CD4-positive, alpha-beta memory T cell (primary cell): ENCODE data around the gene VPS39. TPM values are rescaled to one million over a fixed set of nuclear protein-coding genes. Genes with fewer than 3 reads are reported as not detected.

Source experiments
- CTCF ChIA-PET: fragments of 350-600 bp; sonication (Branson Sonifier 250); formaldehyde crosslinking; loops from one replicate; lab custom pipeline; 2021; ENCODE audit warnings: inconsistent platforms; ENCODE audit not compliant: partially characterized antibody; lab: Charles Lee
- POLR2A ChIA-PET: fragments of 350-600 bp; sonication (Branson Sonifier 250); formaldehyde crosslinking; loops from one replicate; lab custom pipeline; 2021; ENCODE audit not compliant: partially characterized antibody; lab: Charles Lee
- DNase-seq, 5 donors: peaks; one replicate each; pipeline versions ENCODE4 v3.0.0 to v3.0.0-alpha.2; 2020 to 2022; ENCODE audit warnings: mixed read lengths in 1 of 5
- H3K27ac ChIP-seq: one replicate; pipeline ENCODE4 v1.7.0; 2013; ENCODE audit warnings: low read depth, low read length
- H3K27me3 ChIP-seq: 2 replicates; pipeline ENCODE4 v1.7.0; 2013; ENCODE audit warnings: mild to moderate bottlenecking, low read length, moderate library complexity; ENCODE audit not compliant: insufficient read depth
- H3K36me3 ChIP-seq: 2 replicates; pipeline ENCODE4 v1.7.0; 2013; ENCODE audit warnings: mild to moderate bottlenecking, low read length, moderate library complexity; ENCODE audit not compliant: insufficient read depth
- H3K4me1 ChIP-seq: 2 replicates; pipeline ENCODE4 v1.7.0; 2013; ENCODE audit warnings: mild to moderate bottlenecking, low read length, moderate library complexity; ENCODE audit not compliant: insufficient read depth
- H3K4me3 ChIP-seq, 2 donors: one replicate each; pipeline ENCODE4 v1.7.0; 2013; ENCODE audit warnings: low read length in 2 of 2, mild to moderate bottlenecking in 1 of 2
- H3K9me3 ChIP-seq, 2 donors: one replicate each; pipeline ENCODE4 v1.7.0; 2013; ENCODE audit warnings: low read length in 2 of 2, control low read depth in 1 of 2; ENCODE audit not compliant: control insufficient read depth in 1 of 2
- H3K27ac Mint-ChIP-seq, 7 donors: one replicate each; pipeline ENCODE4 v1.8.0; 2020 to 2021; ENCODE audit warnings: mixed read lengths in 7 of 7, mild to moderate bottlenecking in 6 of 7, inconsistent platforms in 3 of 7, moderate library complexity in 3 of 7
- H3K27me3 Mint-ChIP-seq, 2 donors: one replicate each; pipeline ENCODE4 v1.8.0; 2020 to 2021; ENCODE audit warnings: mixed read lengths in 2 of 2
- H3K36me3 Mint-ChIP-seq, 2 donors: one replicate each; pipeline ENCODE4 v1.8.0; 2020 to 2021; ENCODE audit warnings: mixed read lengths in 2 of 2, inconsistent platforms in 1 of 2, mild to moderate bottlenecking in 1 of 2
- H3K4me1 Mint-ChIP-seq, 4 donors: one replicate each; pipeline ENCODE4 v1.8.0; 2020 to 2021; ENCODE audit warnings: mixed read lengths in 4 of 4, mild to moderate bottlenecking in 1 of 4
- H3K4me3 Mint-ChIP-seq, 8 donors: one replicate each; pipeline ENCODE4 v1.8.0; 2020 to 2021; ENCODE audit warnings: mixed read lengths in 8 of 8, mild to moderate bottlenecking in 7 of 8, moderate library complexity in 6 of 8, inconsistent platforms in 3 of 8
- H3K9me3 Mint-ChIP-seq, 8 donors: one replicate each; pipeline ENCODE4 v1.8.0; 2020 to 2021; ENCODE audit warnings: mixed read lengths in 8 of 8, mild to moderate bottlenecking in 5 of 8, inconsistent platforms in 3 of 8, moderate library complexity in 1 of 8
- intact Hi-C: fragments of 100-400 bp; cut with micrococcal nuclease; formaldehyde crosslinking; loops from one replicate; pipeline ENCODE4 v1.15.1; 2023
- polyA plus RNA-seq, 2 donors: library from polyadenylated mRNA; unstranded; fragments of 300-500 nt; fragmentation: Illumina TruSeq; gene quantifications; one replicate each; pipeline ENCODE4 v1.2.3, GENCODE V29; 2021
- total RNA-seq, 2 experiments: library from RNA; stranded (reverse); gene quantifications; one replicate each; pipeline ENCODE4 v1.2.3, GENCODE V29; 2021

Gene VPS39
- total and polyA plus RNA-seq, 4 experiments from 2014 or later, result 21.2 to 120 (median 76.3) TPM

- Histone ChIP-seq H3K4me3 (no peak overlapping the region), H3K27ac (no peak overlapping the region), H3K9me3 (no peaks in the 10 kb centered on the region), H3K27me3 (no peaks in the 10 kb centered on the region), H3K4me1 (no peaks in the 10 kb centered on the region), H3K36me3 (peaks cover 52% of the 10 kb centered on the region)
- Mint-ChIP-seq H3K27ac (peak overlapping the region in 1 of 7 donors; percentile 7), H3K9me3 (no peaks in the 10 kb centered on the region), H3K36me3 (peaks cover 49 to 64% of the 10 kb centered on the region in 2 donors), H3K27me3 (no peaks in the 10 kb centered on the region), H3K4me3 (no peak overlapping the region), H3K4me1 (peaks cover 0 to 1% (median 0%) of the 10 kb centered on the region in 4 donors)
- CTCF ChIA-PET, result interaction anchor here (1.6 kb wide), 1 partner anchor 22 kb away, joined by 5 read pairs; no protein-coding TSS in a partner anchor
- intact Hi-C loops, result no loop called here
- POLR2A ChIA-PET, result no interaction called here
- DNase-seq, result no peak
Measured at GRCh38 chr15:42160136-42160535, 48.0 kb downstream of the VPS39 start.

GRCh38 chr15:42159381-42160015 lies 48.6 kb downstream of the VPS39 start:
- H3K4me1 Mint-ChIP-seq, result peaks cover 0 to 1% (median 0%) of the 10 kb centered on the region in 4 donors
- no peaks in the 10 kb centered on the region for H3K9me3 Mint-ChIP-seq
- intact Hi-C loops, result no loop called here
- no peak overlapping the region for H3K4me3 Mint-ChIP-seq
- no peak overlapping the region for H3K27ac ChIP-seq
- no peak overlapping the region for H3K4me3 ChIP-seq
- ChIA-PET CTCF (no interaction called here), POLR2A (no interaction called here)
- H3K4me1 ChIP-seq, result no peaks in the 10 kb centered on the region
- no peaks in the 10 kb centered on the region for H3K9me3 ChIP-seq
- H3K36me3 Mint-ChIP-seq, result peaks cover 43 to 58% of the 10 kb centered on the region in 2 donors
- H3K36me3 ChIP-seq, result peaks cover 46% of the 10 kb centered on the region
- no peak for DNase-seq
- no peak overlapping the region for H3K27ac Mint-ChIP-seq
- H3K27me3 Mint-ChIP-seq, result no peaks in the 10 kb centered on the region
- H3K27me3 ChIP-seq, result no peaks in the 10 kb centered on the region

GRCh38 chr15:42158941-42159340 lies 49.2 kb downstream of the VPS39 start:
- Mint-ChIP-seq H3K4me3 (no peak overlapping the region), H3K36me3 (peaks cover 40 to 53% of the 10 kb centered on the region in 2 donors), H3K27ac (peak overlapping the region in 1 of 7 donors; percentile 48), H3K9me3 (no peaks in the 10 kb centered on the region), H3K4me1 (peaks cover 0 to 1% (median 0%) of the 10 kb centered on the region in 4 donors), H3K27me3 (no peaks in the 10 kb centered on the region)
- intact Hi-C loops, result no loop called here
- DNase-seq, result no peak
- Histone ChIP-seq H3K9me3 (no peaks in the 10 kb centered on the region), H3K27me3 (no peaks in the 10 kb centered on the region), H3K4me3 (no peak overlapping the region), H3K4me1 (no peaks in the 10 kb centered on the region), H3K36me3 (peaks cover 40% of the 10 kb centered on the region), H3K27ac (no peak overlapping the region)
- ChIA-PET POLR2A (no interaction called here), CTCF (no interaction called here)

GRCh38 chr15:42157981-42158765 lies 49.9 kb downstream of the VPS39 start:
- Mint-ChIP-seq H3K27me3 (no peaks in the 10 kb centered on the region), H3K36me3 (peaks cover 32 to 46% of the 10 kb centered on the region in 2 donors), H3K4me1 (peaks cover 0 to 1% (median 0%) of the 10 kb centered on the region in 4 donors), H3K27ac (peak overlapping the region in 2 of 7 donors; percentile 6 to 48), H3K4me3 (no peak overlapping the region), H3K9me3 (no peaks in the 10 kb centered on the region)
- intact Hi-C loops, result no loop called here
- ChIA-PET CTCF (no interaction called here), POLR2A (no interaction called here)
- Histone ChIP-seq H3K4me3 (no peak overlapping the region), H3K27ac (no peak overlapping the region), H3K9me3 (no peaks in the 10 kb centered on the region), H3K36me3 (peaks cover 33% of the 10 kb centered on the region), H3K4me1 (no peaks in the 10 kb centered on the region), H3K27me3 (no peaks in the 10 kb centered on the region)
- no peak for DNase-seq

- POLR2A ChIA-PET, result no interaction called here
- Mint-ChIP-seq H3K27ac (no peak overlapping the region), H3K27me3 (no peaks in the 10 kb centered on the region), H3K4me1 (peaks cover 0 to 1% (median 0%) of the 10 kb centered on the region in 4 donors), H3K4me3 (no peak overlapping the region), H3K9me3 (no peaks in the 10 kb centered on the region), H3K36me3 (peaks cover 27 to 38% of the 10 kb centered on the region in 2 donors)
- DNase-seq, result no peak
- CTCF ChIA-PET, result no interaction called here
- no peaks in the 10 kb centered on the region for H3K27me3 ChIP-seq
- H3K36me3 ChIP-seq, result peaks cover 27% of the 10 kb centered on the region
- no peak overlapping the region for H3K27ac ChIP-seq
- intact Hi-C loops, result no loop called here
- H3K4me1 ChIP-seq, result no peaks in the 10 kb centered on the region
- no peak overlapping the region for H3K4me3 ChIP-seq
- no peaks in the 10 kb centered on the region for H3K9me3 ChIP-seq
Measured at GRCh38 chr15:42157381-42157780, 50.7 kb downstream of the VPS39 start.

- Histone ChIP-seq H3K36me3 (peaks cover 17% of the 10 kb centered on the region), H3K27ac (no peak within 1 kb of the TSS), H3K4me3 (no peak within 1 kb of the TSS), H3K9me3 (no peaks in the 10 kb centered on the region), H3K27me3 (no peaks in the 10 kb centered on the region), H3K4me1 (no peaks in the 10 kb centered on the region)
- no peak for DNase-seq
- intact Hi-C loops, result no loop called here
- H3K27me3 Mint-ChIP-seq, result no peaks in the 10 kb centered on the region
- peaks cover 17 to 28% of the 10 kb centered on the region in 2 donors for H3K36me3 Mint-ChIP-seq
- peak within 1 kb of the TSS in 1 of 7 donors; percentile 35 for H3K27ac Mint-ChIP-seq
- no peak within 1 kb of the TSS for H3K4me3 Mint-ChIP-seq
- POLR2A ChIA-PET, result no interaction called here
- CTCF ChIA-PET, result no interaction called here
- H3K9me3 Mint-ChIP-seq, result no peaks in the 10 kb centered on the region
- peaks cover 0 to 1% (median 0%) of the 10 kb centered on the region in 4 donors for H3K4me1 Mint-ChIP-seq
Measured at GRCh38 chr15:42156243-42156922, 51.7 kb downstream of the VPS39 start, which contains the start of gene PLA2G4F. TSS of gene PLA2G4F (minus strand) at chr15:42156636. CDS start at chr15:42156549, 87 bp downstream.
